Spleen (tissue), 7 donors: Measurements from ENCODE around the gene SLC6A18.

Source experiments
- CTCF ChIP-seq, 11 experiments: fragments of 200-600 bp in 7 of 11; fragments of 450-650 bp in 4 of 11; sonication (generic) in 4 of 11; IDR thresholded peaks in 8 of 11; conservative IDR thresholded peaks in 3 of 11; 1 replicate in 7 of 11; 2 replicates in 4 of 11; pipeline versions ENCODE4 v1.4.0 to v1.8.0; 2016 to 2021; ENCODE audit warnings: antibody characterized with exemption in 11 of 11, inconsistent platforms in 4 of 11, mild to moderate bottlenecking in 1 of 11
- POLR2A ChIP-seq, 3 donors: fragments of 450-650 bp; IDR thresholded peaks; one replicate each; pipeline ENCODE4 v1.5.1; 2017; ENCODE audit warnings: antibody characterized with exemption in 3 of 3, mild to moderate bottlenecking in 1 of 3
- POLR2AphosphoS5 ChIP-seq, 3 donors: sonication (generic); formaldehyde crosslinking; IDR thresholded peaks; one replicate each; pipeline ENCODE4 v1.5.1; 2017; ENCODE audit warnings: antibody characterized with exemption in 3 of 3
- donor health status: DM: no; HTN: no; CAD: no; lungs with moderate emphysema.
- donor health status: DM: no; HTN: no; CAD: no.
- donor health status: DM: no; HTN: no; CAD: no.

GRCh38 chr5:1231354-1231905 is 6.2 kb downstream of the SLC6A18 start:
- no peak for TF ChIP-seq CTCF (IDR thresholded peaks at IDR 0.05 in 8 of 11, conservative IDR thresholded peaks at IDR 0.05 in 3 of 11)
- TF ChIP-seq POLR2A (IDR thresholded peaks at IDR 0.05) = no peak
- TF ChIP-seq POLR2AphosphoS5 (IDR thresholded peaks at IDR 0.05) = no peak
